ENCODE data around the gene RNF187. TPM values are rescaled to one million over a fixed set of nuclear protein-coding genes. Genes with fewer than 3 reads are reported as not detected.

RNF187 gene
- total RNA-seq, 1 donor from 2014 or later: 128 TPM

- Histone ChIP-seq H3K27me3 (ENCODE audit: control insufficient read depth, insufficient read depth, low read length) (peaks cover 17% of the 10 kb centered on the region), H3K36me3 (ENCODE audit: control insufficient read depth, insufficient read depth, low read length) (no peaks in the 10 kb centered on the region), H3K4me3 (ENCODE audit: low read depth, low read length) (no peak overlapping the region)
- no peak for TF ChIP-seq CTCF (IDR thresholded peaks at IDR 0.05; ENCODE audit: insufficient read depth, low read length, poor library complexity, severe bottlenecking)
- no peak for DNase-seq (ENCODE audit: low read depth)
Measured at GRCh38 chr1:228517655-228518054, 30.5 kb downstream of the RNF187 start.

DNA sequence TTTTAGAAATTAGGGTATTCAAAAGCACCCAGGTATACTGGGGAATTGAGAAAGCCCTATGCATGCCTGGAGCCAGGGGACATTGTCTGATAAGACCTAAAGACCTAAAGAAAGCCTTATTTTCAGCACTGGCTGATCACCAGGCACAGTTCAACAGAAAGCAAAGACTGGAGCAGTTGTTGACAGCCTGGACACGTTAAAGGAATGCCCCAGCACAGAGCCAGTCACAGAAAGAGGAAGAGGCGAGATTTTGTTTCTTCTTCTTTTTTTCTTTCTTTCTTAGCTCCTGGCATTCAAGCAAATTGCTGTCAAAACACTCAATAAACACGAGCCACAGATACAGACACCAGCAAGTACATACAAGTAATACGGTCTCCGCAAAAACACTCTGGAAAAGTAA lies 40.4 kb downstream of the RNF187 start:
- TF ChIP-seq CTCF (IDR thresholded peaks at IDR 0.05; ENCODE audit: insufficient read depth, low read length, poor library complexity, severe bottlenecking): no peak
- no peak overlapping the region for H3K4me3 ChIP-seq (ENCODE audit: low read depth, low read length)
- H3K36me3 ChIP-seq (ENCODE audit: control insufficient read depth, insufficient read depth, low read length): no peaks in the 10 kb centered on the region
- DNase-seq (ENCODE audit: low read depth): no peak
- H3K27me3 ChIP-seq (ENCODE audit: control insufficient read depth, insufficient read depth, low read length): no peaks in the 10 kb centered on the region

DNA sequence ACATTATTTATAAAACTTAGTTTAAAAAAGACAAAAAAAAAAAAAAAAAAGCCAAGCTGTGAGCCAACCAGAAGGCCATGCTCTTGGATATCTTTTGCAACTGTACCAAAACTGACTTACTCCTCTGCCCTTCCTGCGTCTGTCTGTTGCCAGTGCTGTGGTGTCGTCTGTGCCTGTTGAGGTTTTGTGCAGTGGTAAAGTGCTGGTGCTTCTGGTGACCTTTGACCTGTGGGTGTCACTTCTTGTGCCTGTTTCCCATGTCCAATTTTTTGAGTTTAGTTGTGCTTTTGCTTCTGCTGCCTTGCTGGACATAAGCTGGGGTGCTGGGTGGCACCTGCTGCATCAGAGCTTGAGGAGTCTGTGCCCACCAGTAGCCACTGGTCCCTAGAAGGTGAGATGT lies 41.4 kb downstream of the RNF187 start:
- DNase-seq (ENCODE audit: low read depth): no peak
- H3K27me3 ChIP-seq (ENCODE audit: control insufficient read depth, insufficient read depth, low read length): no peaks in the 10 kb centered on the region
- H3K4me3 ChIP-seq (ENCODE audit: low read depth, low read length): no peak overlapping the region
- H3K36me3 ChIP-seq (ENCODE audit: control insufficient read depth, insufficient read depth, low read length): no peaks in the 10 kb centered on the region
- TF ChIP-seq CTCF (IDR thresholded peaks at IDR 0.05; ENCODE audit: insufficient read depth, low read length, poor library complexity, severe bottlenecking): no peak

GRCh38 chr1:228530086-228530758 lies 43.0 kb downstream of the RNF187 start:
- Histone ChIP-seq H3K36me3 (ENCODE audit: control insufficient read depth, insufficient read depth, low read length) (no peaks in the 10 kb centered on the region), H3K4me3 (ENCODE audit: low read depth, low read length) (no peak overlapping the region), H3K27me3 (ENCODE audit: control insufficient read depth, insufficient read depth, low read length) (no peaks in the 10 kb centered on the region)
- no peak for DNase-seq (ENCODE audit: low read depth)
- TF ChIP-seq CTCF (IDR thresholded peaks at IDR 0.05; ENCODE audit: insufficient read depth, low read length, poor library complexity, severe bottlenecking): no peak

DNA sequence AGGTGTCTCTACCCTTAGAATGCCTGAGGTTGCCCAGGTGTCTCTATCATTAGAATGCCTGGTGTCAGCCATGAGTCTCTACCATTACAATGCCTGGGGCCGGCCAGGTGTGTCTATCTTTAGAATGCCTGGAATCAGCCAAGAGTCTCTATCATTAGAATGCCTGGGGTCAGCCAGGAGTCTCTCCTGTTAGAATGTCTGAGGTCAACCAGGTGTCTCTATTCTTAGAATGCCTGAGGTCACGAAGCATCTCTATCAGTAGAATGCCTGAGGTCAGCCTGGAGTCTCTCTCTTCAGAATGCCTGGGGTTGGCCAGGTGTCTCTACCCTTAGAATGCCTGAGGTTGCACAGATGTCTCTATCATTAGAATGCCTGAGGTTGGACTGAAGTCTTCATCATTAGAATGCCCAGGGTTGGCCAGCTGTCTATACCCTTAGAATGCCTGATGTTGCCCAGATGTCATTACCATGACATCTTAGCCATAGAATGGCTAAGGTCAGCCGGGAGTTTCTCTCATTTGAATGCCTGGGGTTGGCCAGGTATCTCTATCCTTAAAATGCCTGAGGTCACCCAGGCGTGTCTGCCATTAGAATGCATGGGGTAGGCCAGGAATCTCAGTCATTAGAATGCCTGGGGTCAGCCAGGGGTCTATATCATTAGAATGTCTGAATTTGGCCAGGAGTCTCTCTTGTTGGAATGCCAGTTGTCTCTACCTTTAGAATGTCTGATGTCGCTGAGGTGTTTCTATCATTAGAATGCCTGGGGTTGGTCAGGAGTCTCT lies 44.0 kb downstream of the RNF187 start:
- no peak for DNase-seq (ENCODE audit: low read depth)
- Histone ChIP-seq H3K27me3 (ENCODE audit: control insufficient read depth, insufficient read depth, low read length) (no peaks in the 10 kb centered on the region), H3K4me3 (ENCODE audit: low read depth, low read length) (no peak overlapping the region), H3K36me3 (ENCODE audit: control insufficient read depth, insufficient read depth, low read length) (no peaks in the 10 kb centered on the region)
- TF ChIP-seq CTCF (IDR thresholded peaks at IDR 0.05; ENCODE audit: insufficient read depth, low read length, poor library complexity, severe bottlenecking): no peak
